HepG2 (cell line): ENCODE results near the gene NAPEPLD. TPM values are rescaled to one million over a fixed set of nuclear protein-coding genes. Genes with fewer than 3 reads are reported as not detected.

Experiments used
- KMT2A ChIP-seq: sonication (generic); formaldehyde crosslinking; IDR thresholded peaks from 2 replicates; pipeline ENCODE4 v1.4.0; 2020; ENCODE audit warnings: missing genetic modification reagents
- MAF1 ChIP-seq: sonication (generic); formaldehyde crosslinking; IDR thresholded peaks from 2 replicates; pipeline ENCODE4 v1.5.0; 2020; ENCODE audit warnings: missing genetic modification reagents, borderline replicate concordance
- MAFF ChIP-seq: IDR thresholded peaks from 2 replicates; pipeline ENCODE4 v1.6.1; 2011; ENCODE audit warnings: low read depth, low read length, improper control_type of control experiment
- MAFK ChIP-seq, 2 experiments: IDR thresholded peaks in 1 of 2; conservative IDR thresholded peaks in 1 of 2; 2 replicates each; pipeline ENCODE4 v1.6.1; 2011; ENCODE audit warnings: improper control_type of control experiment in 2 of 2, low read length in 2 of 2
- PHF21A ChIP-seq: sonication (generic); formaldehyde crosslinking; IDR thresholded peaks from 2 replicates; pipeline ENCODE4 v1.5.0; 2020; ENCODE audit warnings: mild to moderate bottlenecking, missing genetic modification reagents
- RFX1 ChIP-seq: fragments of 450-650 bp; IDR thresholded peaks from 2 replicates; pipeline ENCODE4 v1.6.1; 2017
- RFX3 ChIP-seq: IDR thresholded peaks from 2 replicates; pipeline ENCODE4 v1.6.1; 2016; ENCODE audit warnings: missing biosample characterization, missing genetic modification reagents
- RXRB ChIP-seq: IDR thresholded peaks from 2 replicates; pipeline ENCODE4 v1.6.1; 2016; ENCODE audit warnings: borderline replicate concordance, missing genetic modification reagents, missing compliant biosample characterization
- SAP130 ChIP-seq: IDR thresholded peaks from 2 replicates; pipeline ENCODE4 v1.6.1; 2016; ENCODE audit warnings: low read depth
- ZMAT3 ChIP-seq: sonication (generic); formaldehyde crosslinking; conservative IDR thresholded peaks from 2 replicates; pipeline ENCODE4 v1.7.0; 2021; ENCODE audit warnings: missing genetic modification reagents
- ZNF260 ChIP-seq: sonication (generic); formaldehyde crosslinking; IDR thresholded peaks from 2 replicates; pipeline ENCODE4 v1.4.0; 2020; ENCODE audit warnings: missing genetic modification reagents, low read depth, mild to moderate bottlenecking, borderline replicate concordance
- polyA plus RNA-seq, 8 experiments: library from polyadenylated mRNA; depleted of rRNA in 3 of 8; stranded (reverse) in 7 of 8; unstranded in 1 of 8; fragments of >200 nt; fragmentation: Illumina TruSeq in 4 of 8; extraction: Trizol in 4 of 8; gene quantifications; 2 replicates each; pipeline versions ENCODE4 v1.2.1 to v1.2.3, GENCODE V29; 2011 to 2016; ENCODE audit warnings: low read depth in 4 of 8, missing spikeins in 1 of 8, mixed read lengths in 1 of 8; ENCODE audit not compliant: insufficient read depth in 1 of 8
- total RNA-seq, 5 experiments: library from RNA; depleted of rRNA; stranded (reverse); fragments of >200 nt; fragmentation: Illumina TruSeq; extraction: Trizol; gene quantifications; 2 replicates each; pipeline ENCODE4 v1.2.3, GENCODE V29; 2016; ENCODE audit warnings: low read depth in 1 of 5
- TF ChIP-seq, protein P1 (sequence below): sonication (generic); formaldehyde crosslinking; IDR thresholded peaks from 2 replicates; pipeline ENCODE4 v1.4.0; 2020; ENCODE audit warnings: mild to moderate bottlenecking, missing genetic modification reagents, borderline replicate concordance
- TF ChIP-seq, protein P2 (sequence below): sonication (generic); formaldehyde crosslinking; IDR thresholded peaks from 2 replicates; pipeline ENCODE4 v1.4.0; 2020; ENCODE audit warnings: missing genetic modification reagents
- TF ChIP-seq, protein P3 (sequence below): sonication (generic); formaldehyde crosslinking; IDR thresholded peaks from one replicate; pipeline ENCODE4 v1.5.1; 2020; ENCODE audit warnings: mild to moderate bottlenecking, missing genetic modification reagents; ENCODE audit errors: not compliant biosample characterization

The NAPEPLD gene
- total and polyA plus RNA-seq, 2 of the 13 experiments (the other 11 are each of a cell fraction or from before 2014, with no cell fraction given) = 3.4 to 5.6 TPM

DNA sequence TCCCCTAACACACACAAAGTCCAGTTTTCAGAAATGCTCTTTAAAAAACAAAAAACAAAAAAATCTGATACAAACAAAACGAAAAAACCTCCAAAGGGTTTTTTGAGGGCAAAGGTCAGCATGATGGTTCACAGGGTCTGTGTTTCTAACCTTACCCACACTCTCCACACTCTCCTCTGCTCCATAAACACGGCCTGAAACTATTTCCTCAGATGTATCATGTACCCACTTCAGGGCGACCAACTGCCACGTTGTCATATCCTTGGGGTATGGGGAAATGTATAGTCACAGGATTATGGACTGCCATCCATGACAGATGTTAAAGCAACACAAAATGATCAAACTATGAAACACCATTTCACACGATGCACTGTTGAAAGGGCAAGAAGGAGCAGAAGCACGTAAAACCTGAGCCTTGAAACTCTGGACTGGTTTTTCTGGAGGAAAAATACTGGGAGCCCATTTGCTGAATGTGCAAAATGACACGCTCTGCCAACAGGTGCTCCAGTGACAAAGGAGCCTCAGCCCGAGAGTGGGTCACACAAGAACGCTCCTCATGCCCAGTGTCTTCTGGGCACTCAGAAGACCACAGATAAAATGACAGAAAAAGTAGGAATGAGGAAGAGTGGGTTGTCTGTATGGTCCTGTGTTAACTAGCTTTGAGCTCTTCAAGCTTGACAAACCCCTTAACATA, 15.8 kb downstream of the NAPEPLD start (continued):
- TF ChIP-seq ZMAT3 (no peak), MAFF (peak; percentile 68), MAF1 (no peak), RFX3 (CRISPR knock-in tag) (no peak), MAFK (conservative IDR thresholded peaks at IDR 0.05 in 1 of 2, IDR thresholded peaks at IDR 0.05 in 1 of 2; ENCODE audit: low read length in 2 of 2) (peak; percentile 74 to 78), ZNF260 (CRISPR knock-in tag) (no peak), PHF21A (CRISPR knock-in tag) (no peak), RFX1 (no peak), KMT2A (CRISPR knock-in tag) (no peak), SAP130 (CRISPR knock-in tag) (no peak), RXRB (CRISPR knock-in tag) (no peak)
- TF ChIP-seq, protein P1, sequence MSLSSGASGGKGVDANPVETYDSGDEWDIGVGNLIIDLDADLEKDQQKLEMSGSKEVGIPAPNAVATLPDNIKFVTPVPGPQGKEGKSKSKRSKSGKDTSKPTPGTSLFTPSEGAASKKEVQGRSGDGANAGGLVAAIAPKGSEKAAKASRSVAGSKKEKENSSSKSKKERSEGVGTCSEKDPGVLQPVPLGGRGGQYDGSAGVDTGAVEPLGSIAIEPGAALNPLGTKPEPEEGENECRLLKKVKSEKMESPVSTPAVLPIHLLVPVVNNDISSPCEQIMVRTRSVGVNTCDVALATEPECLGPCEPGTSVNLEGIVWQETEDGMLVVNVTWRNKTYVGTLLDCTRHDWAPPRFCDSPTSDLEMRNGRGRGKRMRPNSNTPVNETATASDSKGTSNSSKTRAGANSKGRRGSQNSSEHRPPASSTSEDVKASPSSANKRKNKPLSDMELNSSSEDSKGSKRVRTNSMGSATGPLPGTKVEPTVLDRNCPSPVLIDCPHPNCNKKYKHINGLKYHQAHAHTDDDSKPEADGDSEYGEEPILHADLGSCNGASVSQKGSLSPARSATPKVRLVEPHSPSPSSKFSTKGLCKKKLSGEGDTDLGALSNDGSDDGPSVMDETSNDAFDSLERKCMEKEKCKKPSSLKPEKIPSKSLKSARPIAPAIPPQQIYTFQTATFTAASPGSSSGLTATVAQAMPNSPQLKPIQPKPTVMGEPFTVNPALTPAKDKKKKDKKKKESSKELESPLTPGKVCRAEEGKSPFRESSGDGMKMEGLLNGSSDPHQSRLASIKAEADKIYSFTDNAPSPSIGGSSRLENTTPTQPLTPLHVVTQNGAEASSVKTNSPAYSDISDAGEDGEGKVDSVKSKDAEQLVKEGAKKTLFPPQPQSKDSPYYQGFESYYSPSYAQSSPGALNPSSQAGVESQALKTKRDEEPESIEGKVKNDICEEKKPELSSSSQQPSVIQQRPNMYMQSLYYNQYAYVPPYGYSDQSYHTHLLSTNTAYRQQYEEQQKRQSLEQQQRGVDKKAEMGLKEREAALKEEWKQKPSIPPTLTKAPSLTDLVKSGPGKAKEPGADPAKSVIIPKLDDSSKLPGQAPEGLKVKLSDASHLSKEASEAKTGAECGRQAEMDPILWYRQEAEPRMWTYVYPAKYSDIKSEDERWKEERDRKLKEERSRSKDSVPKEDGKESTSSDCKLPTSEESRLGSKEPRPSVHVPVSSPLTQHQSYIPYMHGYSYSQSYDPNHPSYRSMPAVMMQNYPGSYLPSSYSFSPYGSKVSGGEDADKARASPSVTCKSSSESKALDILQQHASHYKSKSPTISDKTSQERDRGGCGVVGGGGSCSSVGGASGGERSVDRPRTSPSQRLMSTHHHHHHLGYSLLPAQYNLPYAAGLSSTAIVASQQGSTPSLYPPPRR (CRISPR knock-in tag) = no peak
- TF ChIP-seq, protein P2, sequence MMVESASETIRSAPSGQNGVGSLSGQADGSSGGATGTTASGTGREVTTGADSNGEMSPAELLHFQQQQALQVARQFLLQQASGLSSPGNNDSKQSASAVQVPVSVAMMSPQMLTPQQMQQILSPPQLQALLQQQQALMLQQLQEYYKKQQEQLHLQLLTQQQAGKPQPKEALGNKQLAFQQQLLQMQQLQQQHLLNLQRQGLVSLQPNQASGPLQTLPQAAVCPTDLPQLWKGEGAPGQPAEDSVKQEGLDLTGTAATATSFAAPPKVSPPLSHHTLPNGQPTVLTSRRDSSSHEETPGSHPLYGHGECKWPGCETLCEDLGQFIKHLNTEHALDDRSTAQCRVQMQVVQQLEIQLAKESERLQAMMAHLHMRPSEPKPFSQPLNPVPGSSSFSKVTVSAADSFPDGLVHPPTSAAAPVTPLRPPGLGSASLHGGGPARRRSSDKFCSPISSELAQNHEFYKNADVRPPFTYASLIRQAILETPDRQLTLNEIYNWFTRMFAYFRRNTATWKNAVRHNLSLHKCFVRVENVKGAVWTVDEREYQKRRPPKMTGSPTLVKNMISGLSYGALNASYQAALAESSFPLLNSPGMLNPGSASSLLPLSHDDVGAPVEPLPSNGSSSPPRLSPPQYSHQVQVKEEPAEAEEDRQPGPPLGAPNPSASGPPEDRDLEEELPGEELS (CRISPR knock-in tag) = 0 out of 2 replicates have a peak, but pooled peaks have one; percentile 14
- TF ChIP-seq, protein P3, sequence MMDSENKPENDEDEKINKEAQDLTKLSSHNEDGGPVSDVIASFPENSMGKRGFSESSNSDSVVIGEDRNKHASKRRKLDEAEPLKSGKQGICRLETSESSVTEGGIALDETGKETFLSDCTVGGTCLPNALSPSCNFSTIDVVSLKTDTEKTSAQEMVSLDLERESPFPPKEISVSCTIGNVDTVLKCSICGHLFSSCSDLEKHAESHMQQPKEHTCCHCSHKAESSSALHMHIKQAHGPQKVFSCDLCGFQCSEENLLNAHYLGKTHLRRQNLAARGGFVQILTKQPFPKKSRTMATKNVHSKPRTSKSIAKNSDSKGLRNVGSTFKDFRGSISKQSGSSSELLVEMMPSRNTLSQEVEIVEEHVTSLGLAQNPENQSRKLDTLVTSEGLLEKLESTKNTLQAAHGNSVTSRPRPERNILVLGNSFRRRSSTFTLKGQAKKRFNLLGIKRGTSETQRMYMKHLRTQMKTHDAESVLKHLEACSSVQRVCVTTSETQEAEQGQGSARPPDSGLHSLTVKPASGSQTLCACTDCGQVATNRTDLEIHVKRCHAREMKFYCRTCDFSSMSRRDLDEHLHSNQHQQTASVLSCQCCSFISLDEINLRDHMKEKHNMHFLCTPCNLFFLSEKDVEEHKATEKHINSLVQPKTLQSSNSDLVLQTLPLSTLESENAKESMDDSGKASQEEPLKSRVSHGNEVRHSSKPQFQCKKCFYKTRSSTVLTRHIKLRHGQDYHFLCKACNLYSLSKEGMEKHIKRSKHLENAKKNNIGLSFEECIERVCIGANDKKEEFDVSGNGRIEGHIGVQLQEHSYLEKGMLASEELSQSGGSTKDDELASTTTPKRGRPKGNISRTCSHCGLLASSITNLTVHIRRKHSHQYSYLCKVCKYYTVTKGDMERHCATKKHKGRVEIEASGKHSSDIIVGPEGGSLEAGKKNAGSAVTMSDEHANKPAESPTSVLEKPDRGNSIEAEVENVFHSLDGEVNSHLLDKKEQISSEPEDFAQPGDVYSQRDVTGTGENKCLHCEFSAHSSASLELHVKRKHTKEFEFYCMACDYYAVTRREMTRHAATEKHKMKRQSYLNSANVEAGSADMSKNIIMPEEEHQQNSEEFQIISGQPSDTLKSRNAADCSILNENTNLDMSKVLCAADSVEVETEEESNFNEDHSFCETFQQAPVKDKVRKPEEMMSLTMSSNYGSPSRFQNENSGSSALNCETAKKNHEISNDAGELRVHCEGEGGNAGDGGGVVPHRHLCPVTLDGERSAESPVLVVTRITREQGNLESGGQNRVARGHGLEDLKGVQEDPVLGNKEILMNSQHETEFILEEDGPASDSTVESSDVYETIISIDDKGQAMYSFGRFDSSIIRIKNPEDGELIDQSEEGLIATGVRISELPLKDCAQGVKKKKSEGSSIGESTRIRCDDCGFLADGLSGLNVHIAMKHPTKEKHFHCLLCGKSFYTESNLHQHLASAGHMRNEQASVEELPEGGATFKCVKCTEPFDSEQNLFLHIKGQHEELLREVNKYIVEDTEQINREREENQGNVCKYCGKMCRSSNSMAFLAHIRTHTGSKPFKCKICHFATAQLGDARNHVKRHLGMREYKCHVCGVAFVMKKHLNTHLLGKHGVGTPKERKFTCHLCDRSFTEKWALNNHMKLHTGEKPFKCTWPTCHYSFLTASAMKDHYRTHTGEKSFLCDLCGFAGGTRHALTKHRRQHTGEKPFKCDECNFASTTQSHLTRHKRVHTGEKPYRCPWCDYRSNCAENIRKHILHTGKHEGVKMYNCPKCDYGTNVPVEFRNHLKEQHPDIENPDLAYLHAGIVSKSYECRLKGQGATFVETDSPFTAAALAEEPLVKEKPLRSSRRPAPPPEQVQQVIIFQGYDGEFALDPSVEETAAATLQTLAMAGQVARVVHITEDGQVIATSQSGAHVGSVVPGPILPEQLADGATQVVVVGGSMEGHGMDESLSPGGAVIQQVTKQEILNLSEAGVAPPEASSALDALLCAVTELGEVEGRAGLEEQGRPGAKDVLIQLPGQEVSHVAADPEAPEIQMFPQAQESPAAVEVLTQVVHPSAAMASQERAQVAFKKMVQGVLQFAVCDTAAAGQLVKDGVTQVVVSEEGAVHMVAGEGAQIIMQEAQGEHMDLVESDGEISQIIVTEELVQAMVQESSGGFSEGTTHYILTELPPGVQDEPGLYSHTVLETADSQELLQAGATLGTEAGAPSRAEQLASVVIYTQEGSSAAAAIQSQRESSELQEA (CRISPR knock-in tag) = no peak
